Left lung (tissue), 10 donors: ENCODE data around the gene DNM2. TPM values are rescaled to one million over a fixed set of nuclear protein-coding genes. Genes with fewer than 3 reads are reported as not detected.

Source experiments
- ATAC-seq: fragments of 200-7000 bp; cut with Tn5 transposase; one replicate; pipeline ENCODE4 v1.9.1; 2020; ENCODE audit warnings: moderate library complexity
- DNase-seq, 4 donors: peaks; one replicate each; pipeline ENCODE4 v3.0.0-alpha.2; 2013 to 2020
- H3K27ac ChIP-seq, 2 donors: fragments of 200-600 bp; sonication (generic) in 1 of 2; one replicate each; pipeline versions ENCODE4 v1.5.0 to v1.8.0; 2020 to 2021
- H3K27me3 ChIP-seq, 2 donors: fragments of 200-600 bp; sonication (generic) in 1 of 2; one replicate each; pipeline versions ENCODE4 v1.5.0 to v1.8.0; 2020 to 2021
- H3K36me3 ChIP-seq, 2 donors: fragments of 200-600 bp; sonication (generic) in 1 of 2; one replicate each; pipeline versions ENCODE4 v1.5.0 to v1.8.0; 2020 to 2021
- H3K4me1 ChIP-seq, 2 donors: fragments of 200-600 bp; one replicate each; pipeline ENCODE4 v1.8.0; 2021
- H3K4me3 ChIP-seq, 2 donors: fragments of 200-600 bp; sonication (generic) in 1 of 2; one replicate each; pipeline versions ENCODE4 v1.5.0 to v1.8.0; 2020 to 2021; ENCODE audit warnings: mild to moderate bottlenecking in 1 of 2
- H3K9me3 ChIP-seq, 2 donors: fragments of 200-600 bp; sonication (generic) in 1 of 2; one replicate each; pipeline versions ENCODE4 v1.5.0 to v1.8.0; 2020 to 2021
- intact Hi-C, 2 donors: fragments of 100-400 bp; cut with DNase I; formaldehyde crosslinking; loops; one replicate each; pipeline versions ENCODE4 v1.11.2 to v1.14.2; 2022
- polyA plus RNA-seq, 6 donors: library from polyadenylated mRNA; unstranded; fragments of 120-200 nt; gene quantifications; one replicate each; pipeline ENCODE4 v1.2.1, GENCODE V29; 2013; ENCODE audit not compliant: insufficient read length in 6 of 6
- total RNA-seq, 2 donors: library from RNA; stranded (reverse); fragmentation: NEBNext Ultra II Directional; extraction: Animal tissue kit (Norgen Biotek cat#: 25700); gene quantifications; one replicate each; pipeline ENCODE4 v1.2.1, GENCODE V29; 2021
- TF ChIP-seq, protein P1 (sequence below), 2 donors: fragments of 200-600 bp; sonication (generic) in 1 of 2; IDR thresholded peaks; one replicate each; pipeline versions ENCODE4 v1.5.0 to v1.8.0; 2021; ENCODE audit warnings: antibody characterized with exemption in 2 of 2
- donor health status: DM: no; HTN: yes; CAD: no.
- donor health status: DM: no; HTN: no; CAD: no.

The DNM2 gene
- total and polyA plus RNA-seq, 8 donors: 88.4 to 268 (median 101) TPM

DNA sequence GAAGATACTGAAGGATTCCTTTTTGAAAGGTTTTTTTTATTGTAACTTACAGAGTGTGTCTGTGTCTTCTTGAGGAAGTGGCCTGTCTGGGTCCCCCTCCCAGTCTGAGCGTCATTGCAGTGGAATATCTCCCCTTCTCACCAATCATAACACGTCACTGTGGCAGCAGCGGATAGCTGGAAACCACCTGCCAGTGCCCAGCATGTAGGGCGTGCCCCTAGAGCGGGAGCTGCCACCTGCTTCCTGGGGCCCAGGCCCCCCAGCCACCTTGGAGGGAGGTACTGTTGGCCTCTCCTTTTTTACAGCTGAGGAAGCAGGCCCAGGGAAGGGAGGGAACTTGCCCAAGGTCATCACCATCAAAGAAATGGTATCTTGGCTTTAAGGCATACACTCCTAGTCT lies 4.6 kb upstream of the DNM2 start:
- Histone ChIP-seq H3K9me3 (no peaks in the 10 kb centered on the region), H3K4me3 (no peak overlapping the region), H3K4me1 (peaks cover 0 to 6% of the 10 kb centered on the region in 2 donors), H3K36me3 (peaks cover 0 to 24% of the 10 kb centered on the region in 2 donors), H3K27me3 (no peaks in the 10 kb centered on the region), H3K27ac (no peak overlapping the region)
- no peak for ATAC-seq
- TF ChIP-seq, protein P1, sequence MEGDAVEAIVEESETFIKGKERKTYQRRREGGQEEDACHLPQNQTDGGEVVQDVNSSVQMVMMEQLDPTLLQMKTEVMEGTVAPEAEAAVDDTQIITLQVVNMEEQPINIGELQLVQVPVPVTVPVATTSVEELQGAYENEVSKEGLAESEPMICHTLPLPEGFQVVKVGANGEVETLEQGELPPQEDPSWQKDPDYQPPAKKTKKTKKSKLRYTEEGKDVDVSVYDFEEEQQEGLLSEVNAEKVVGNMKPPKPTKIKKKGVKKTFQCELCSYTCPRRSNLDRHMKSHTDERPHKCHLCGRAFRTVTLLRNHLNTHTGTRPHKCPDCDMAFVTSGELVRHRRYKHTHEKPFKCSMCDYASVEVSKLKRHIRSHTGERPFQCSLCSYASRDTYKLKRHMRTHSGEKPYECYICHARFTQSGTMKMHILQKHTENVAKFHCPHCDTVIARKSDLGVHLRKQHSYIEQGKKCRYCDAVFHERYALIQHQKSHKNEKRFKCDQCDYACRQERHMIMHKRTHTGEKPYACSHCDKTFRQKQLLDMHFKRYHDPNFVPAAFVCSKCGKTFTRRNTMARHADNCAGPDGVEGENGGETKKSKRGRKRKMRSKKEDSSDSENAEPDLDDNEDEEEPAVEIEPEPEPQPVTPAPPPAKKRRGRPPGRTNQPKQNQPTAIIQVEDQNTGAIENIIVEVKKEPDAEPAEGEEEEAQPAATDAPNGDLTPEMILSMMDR (IDR thresholded peaks at IDR 0.05): no peak
- intact Hi-C loops: no loop called here
- DNase-seq: no peak

- H3K4me3 ChIP-seq: peak overlapping the region in 1 of 2 donors; percentile 20
- intact Hi-C loops: loop anchor here in 1 of 2 donors (5.0 kb wide), 1 partner anchor 150 kb away; no protein-coding TSS in a partner anchor
- TF ChIP-seq, protein P1 (IDR thresholded peaks at IDR 0.05): no peak
- peaks cover 20 to 38% of the 10 kb centered on the region in 2 donors for H3K4me1 ChIP-seq
- H3K27me3 ChIP-seq: no peaks in the 10 kb centered on the region
- no peak for DNase-seq
- H3K27ac ChIP-seq: peak overlapping the region in 1 of 2 donors; percentile 64
- peaks cover 0 to 28% of the 10 kb centered on the region in 2 donors for H3K36me3 ChIP-seq
- no peaks in the 10 kb centered on the region for H3K9me3 ChIP-seq
- ATAC-seq: no peak
These were observed 874 bp upstream of the DNM2 start for GRCh38 chr19:10717054-10717355.

- no peaks in the 10 kb centered on the region for H3K9me3 ChIP-seq
- peaks cover 0 to 27% of the 10 kb centered on the region in 2 donors for H3K36me3 ChIP-seq
- H3K4me3 ChIP-seq: peak overlapping the region; percentile 97
- H3K27ac ChIP-seq: peak overlapping the region; percentile 95 to 98
- peak; percentile 12 for ATAC-seq
- DNase-seq: peak in 2 of 4 donors; percentile 36 to 91
- intact Hi-C loops: loop anchor here in 1 of 2 donors (5.0 kb wide), 1 partner anchor 149 kb away; no protein-coding TSS in a partner anchor
- H3K27me3 ChIP-seq: no peaks in the 10 kb centered on the region
- TF ChIP-seq, protein P1 (IDR thresholded peaks at IDR 0.05): no peak
- peaks cover 20 to 52% of the 10 kb centered on the region in 2 donors for H3K4me1 ChIP-seq
These were observed 622 bp downstream of the DNM2 start for GRCh38 chr19:10718205-10719196.

GRCh38 chr19:10719466-10719961 lies 1.6 kb downstream of the DNM2 start:
- Histone ChIP-seq H3K27ac (peak overlapping the region; percentile 95 to 98), H3K36me3 (peaks cover 0 to 35% of the 10 kb centered on the region in 2 donors), H3K4me3 (peak overlapping the region; percentile 97), H3K9me3 (no peaks in the 10 kb centered on the region), H3K27me3 (no peaks in the 10 kb centered on the region), H3K4me1 (peaks cover 20 to 63% of the 10 kb centered on the region in 2 donors)
- intact Hi-C loops: loop anchor here in 1 of 2 donors (5.0 kb wide), 1 partner anchor 148 kb away; no protein-coding TSS in a partner anchor
- ATAC-seq (no peak), DNase-seq (no peak)
- TF ChIP-seq, protein P1 (IDR thresholded peaks at IDR 0.05): no peak

DNA sequence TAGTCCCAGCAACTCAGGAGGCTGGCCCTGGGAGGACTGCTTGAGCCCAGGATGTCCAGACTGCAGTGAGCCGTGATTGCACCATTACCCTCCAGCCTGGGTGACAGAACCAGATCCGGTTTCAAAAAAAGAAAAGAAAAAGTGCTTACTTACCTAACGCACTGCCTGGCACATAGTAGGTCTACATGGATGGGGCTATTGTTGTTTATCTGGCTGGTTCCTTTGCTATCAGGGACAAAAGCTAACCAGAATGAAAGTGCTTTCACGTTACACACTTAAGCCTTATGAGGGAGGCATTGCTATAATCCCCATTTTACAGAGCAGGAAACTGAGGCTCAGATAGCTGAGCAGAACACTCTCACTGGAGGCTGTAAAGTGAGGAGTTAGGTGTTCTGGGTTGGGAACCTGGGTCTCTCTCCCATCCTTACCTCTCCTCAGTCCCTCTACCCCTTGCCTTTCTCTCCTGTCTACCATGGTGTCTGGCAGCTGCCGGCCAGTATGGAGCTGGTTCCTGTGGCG lies 2.8 kb downstream of the DNM2 start:
- Histone ChIP-seq H3K4me3 (peak overlapping the region in 1 of 2 donors; percentile 97), H3K27ac (peak overlapping the region in 1 of 2 donors; percentile 98), H3K9me3 (no peaks in the 10 kb centered on the region), H3K27me3 (no peaks in the 10 kb centered on the region), H3K4me1 (peaks cover 20 to 74% of the 10 kb centered on the region in 2 donors), H3K36me3 (peaks cover 0 to 45% of the 10 kb centered on the region in 2 donors)
- DNase-seq: no peak
- TF ChIP-seq, protein P1 (IDR thresholded peaks at IDR 0.05): no peak
- no peak for ATAC-seq
- intact Hi-C loops: no loop called here
